Mesenchymal stem cell (in vitro differentiated cells and primary cell): ENCODE results near the gene GIGYF2.

Experiments used
- DNase-seq: peaks from one replicate; pipeline ENCODE4 v3.0.0-alpha.2; 2013
- H2AFZ ChIP-seq: one replicate; pipeline ENCODE4 v1.6.1; 2013; ENCODE audit warnings: low read depth, mild to moderate bottlenecking, control low read depth, inconsistent platforms, low read length, moderate library complexity
- H2AK5ac ChIP-seq: 2 replicates; pipeline ENCODE4 v1.6.1; 2013; ENCODE audit warnings: low read length, moderate library complexity, mild to moderate bottlenecking, inconsistent platforms; ENCODE audit not compliant: severe bottlenecking
- H2BK120ac ChIP-seq: one replicate; pipeline ENCODE4 v1.6.1; 2013; ENCODE audit warnings: low read depth, mild to moderate bottlenecking, inconsistent platforms, low read length, moderate library complexity
- H2BK12ac ChIP-seq, 2 experiments: one replicate each; pipeline ENCODE4 v1.6.1; 2013; ENCODE audit warnings: inconsistent platforms in 2 of 2, low read length in 2 of 2, mild to moderate bottlenecking in 2 of 2, moderate library complexity in 2 of 2, control low read depth in 1 of 2
- H2BK15ac ChIP-seq: one replicate; pipeline ENCODE4 v1.6.1; 2013; ENCODE audit warnings: mild to moderate bottlenecking, low read depth, inconsistent platforms; ENCODE audit not compliant: poor library complexity, severe bottlenecking
- H2BK5ac ChIP-seq: 2 replicates; pipeline ENCODE4 v1.6.1; 2013; ENCODE audit warnings: low read depth, mild to moderate bottlenecking, low read length, control low read depth, inconsistent platforms; ENCODE audit not compliant: poor library complexity, severe bottlenecking
- H3K14ac ChIP-seq, 2 experiments: one replicate each; pipeline ENCODE4 v1.6.1; 2013; ENCODE audit warnings: inconsistent platforms in 2 of 2, low read length in 2 of 2, control low read depth in 1 of 2, mild to moderate bottlenecking in 1 of 2, moderate library complexity in 1 of 2
- H3K18ac ChIP-seq, 2 experiments: one replicate each; pipeline ENCODE4 v1.6.1; 2013; ENCODE audit warnings: inconsistent platforms in 2 of 2, low read length in 2 of 2, control low read depth in 1 of 2, low read depth in 1 of 2, mild to moderate bottlenecking in 1 of 2
- H3K23ac ChIP-seq, 2 experiments: one replicate each; pipeline ENCODE4 v1.6.1; 2013; ENCODE audit warnings: inconsistent platforms in 2 of 2, low read length in 2 of 2, mild to moderate bottlenecking in 2 of 2, moderate library complexity in 2 of 2, control low read depth in 1 of 2
- H3K27ac ChIP-seq: 2 replicates; pipeline ENCODE4 v1.5.1; 2013; ENCODE audit warnings: mild to moderate bottlenecking, moderate library complexity, low read length, control low read depth, inconsistent platforms; ENCODE audit not compliant: poor library complexity, severe bottlenecking
- H3K27me3 ChIP-seq, 2 experiments: 2 replicates each; pipeline versions ENCODE4 v1.6.1 to v1.7.0; 2013; ENCODE audit warnings: low read length in 2 of 2, mild to moderate bottlenecking in 2 of 2, moderate library complexity in 2 of 2, control low read depth in 1 of 2, inconsistent platforms in 1 of 2; ENCODE audit not compliant: control insufficient read depth in 1 of 2, insufficient read depth in 1 of 2
- H3K36me3 ChIP-seq, 2 experiments: 2 replicates each; pipeline versions ENCODE4 v1.6.1 to v1.7.0; 2013; ENCODE audit warnings: low read length in 2 of 2, control low read depth in 1 of 2, inconsistent platforms in 1 of 2, low read depth in 1 of 2, mild to moderate bottlenecking in 1 of 2; ENCODE audit not compliant: insufficient read depth in 2 of 2, control insufficient read depth in 1 of 2
- H3K4ac ChIP-seq, 2 experiments: one replicate each; pipeline ENCODE4 v1.6.1; 2013; ENCODE audit warnings: inconsistent platforms in 2 of 2, low read length in 2 of 2, mild to moderate bottlenecking in 2 of 2, moderate library complexity in 2 of 2, control low read depth in 1 of 2, low read depth in 1 of 2
- H3K4me1 ChIP-seq: 2 replicates; pipeline ENCODE4 v1.6.1; 2013; ENCODE audit warnings: low read depth, low read length, control low read depth; ENCODE audit not compliant: control insufficient read depth, insufficient read depth
- H3K4me2 ChIP-seq: 2 replicates; pipeline ENCODE4 v1.6.1; 2013; ENCODE audit warnings: low read length, mild to moderate bottlenecking, inconsistent platforms; ENCODE audit not compliant: poor library complexity, severe bottlenecking
- H3K4me3 ChIP-seq, 2 experiments: 2 replicates each; pipeline versions ENCODE4 v1.5.1 to v1.7.0; 2013; ENCODE audit warnings: low read length in 2 of 2, mild to moderate bottlenecking in 2 of 2, control low read depth in 1 of 2, low read depth in 1 of 2; ENCODE audit not compliant: insufficient read depth in 1 of 2
- H3K79me1 ChIP-seq: replicated peaks from 2 replicates; pipeline ENCODE4 v1.6.1; 2013; ENCODE audit warnings: mild to moderate bottlenecking, control low read depth, low read length, inconsistent platforms; ENCODE audit not compliant: poor library complexity, severe bottlenecking
- H3K9ac ChIP-seq: 2 replicates; pipeline ENCODE4 v1.7.0; 2013; ENCODE audit warnings: mild to moderate bottlenecking, low read length, moderate library complexity
- H3K9me3 ChIP-seq: 2 replicates; pipeline ENCODE4 v1.7.0; 2013; ENCODE audit warnings: mild to moderate bottlenecking, low read length; ENCODE audit not compliant: control insufficient read depth
- H4K8ac ChIP-seq: one replicate; pipeline ENCODE4 v1.6.1; 2013; ENCODE audit warnings: inconsistent platforms, mild to moderate bottlenecking, low read length, moderate library complexity
- H4K91ac ChIP-seq: one replicate; pipeline ENCODE4 v1.6.1; 2013; ENCODE audit warnings: mild to moderate bottlenecking, low read length, inconsistent platforms
- WGBS: methylation state at CpG from one replicate; pipeline ENCODE4 v1.1.7; 2013; ENCODE audit warnings: mixed read lengths; 5-methylcytosine and 5-hydroxymethylcytosine counted together

Gene GIGYF2

GRCh38 chr2:232696609-232697058 is 497 bp upstream of the GIGYF2 start:
- Histone ChIP-seq H3K27me3 (no peaks in the 10 kb centered on the region), H3K9me3 (no peaks in the 10 kb centered on the region), H2BK120ac (peak overlapping the region; percentile 81), H4K8ac (peak overlapping the region; percentile 97), H3K9ac (peak overlapping the region; percentile 98), H3K27ac (peak overlapping the region; percentile 63), H2BK5ac (peak overlapping the region; percentile 61), H2BK12ac (no peak overlapping the region), H2AFZ (peak overlapping the region; percentile 90), H3K4me2 (peak overlapping the region; percentile 85), H2AK5ac (no peak overlapping the region), H2BK15ac (peak overlapping the region; percentile 45), H3K14ac (no peak overlapping the region), H4K91ac (peak overlapping the region; percentile 62), H3K23ac (no peak overlapping the region), H3K4me1 (peaks cover 5% of the 10 kb centered on the region), H3K4me3 (peak overlapping the region in 1 of 2 experiments; percentile 99), H3K79me1 (no peaks in the 10 kb centered on the region), H3K36me3 (peaks cover 0 to 2% of the 10 kb centered on the region in 2 experiments), H3K18ac (peak overlapping the region in 1 of 2 experiments; percentile 26), H3K4ac (peak overlapping the region in 1 of 2 experiments; percentile 52)
- 57% methylated on average over 10 of the region's 10 CpGs for WGBS
- DNase-seq = no peak

GRCh38 chr2:232697807-232698110 is 628 bp downstream of the GIGYF2 start:
- DNase-seq = no peak
- peak overlapping the region; percentile 98 for H3K9ac ChIP-seq
- peaks cover 0 to 3% of the 10 kb centered on the region in 2 experiments for H3K36me3 ChIP-seq
- H3K4me2 ChIP-seq = peak overlapping the region; percentile 72
- H3K27ac ChIP-seq = peak overlapping the region; percentile 52
- H2BK5ac ChIP-seq = no peak overlapping the region
- peak overlapping the region; percentile 92 to 93 for H3K18ac ChIP-seq
- H3K9me3 ChIP-seq = no peaks in the 10 kb centered on the region
- peak overlapping the region; percentile 92 for H4K91ac ChIP-seq
- peak overlapping the region; percentile 6 for H2BK15ac ChIP-seq
- no peaks in the 10 kb centered on the region for H3K79me1 ChIP-seq
- H2AK5ac ChIP-seq = no peak overlapping the region
- peak overlapping the region in 1 of 2 experiments; percentile 96 for H3K23ac ChIP-seq
- H2AFZ ChIP-seq = peak overlapping the region; percentile 97
- peak overlapping the region in 1 of 2 experiments; percentile 93 for H3K4ac ChIP-seq
- H3K4me1 ChIP-seq = peaks cover 5% of the 10 kb centered on the region
- peak overlapping the region; percentile 45 for H2BK120ac ChIP-seq
- no peaks in the 10 kb centered on the region for H3K27me3 ChIP-seq
- H4K8ac ChIP-seq = peak overlapping the region; percentile 96
- peak overlapping the region in 1 of 2 experiments; percentile 59 for H2BK12ac ChIP-seq
- H3K4me3 ChIP-seq = peak overlapping the region; percentile 98 to 99
- peak overlapping the region in 1 of 2 experiments; percentile 98 for H3K14ac ChIP-seq
- WGBS = under 1% methylated on average over 11 of the region's 11 CpGs

GRCh38 chr2:232698556-232699091 is 1.5 kb downstream of the GIGYF2 start:
- no peak overlapping the region for H3K14ac ChIP-seq
- peak overlapping the region in 1 of 2 experiments; percentile 99 for H3K4me3 ChIP-seq
- WGBS = 89% methylated on average over 4 of the region's 4 CpGs
- no peak overlapping the region for H2BK120ac ChIP-seq
- H2AK5ac ChIP-seq = no peak overlapping the region
- no peak overlapping the region for H2BK5ac ChIP-seq
- H3K23ac ChIP-seq = no peak overlapping the region
- H3K9me3 ChIP-seq = no peaks in the 10 kb centered on the region
- no peaks in the 10 kb centered on the region for H3K79me1 ChIP-seq
- H3K4me1 ChIP-seq = peaks cover 5% of the 10 kb centered on the region
- H3K27me3 ChIP-seq = no peaks in the 10 kb centered on the region
- no peak overlapping the region for H3K18ac ChIP-seq
- H3K4ac ChIP-seq = no peak overlapping the region
- H3K36me3 ChIP-seq = peaks cover 0 to 6% of the 10 kb centered on the region in 2 experiments
- H2BK15ac ChIP-seq = no peak overlapping the region
- H2AFZ ChIP-seq = no peak overlapping the region
- H3K9ac ChIP-seq = peak overlapping the region; percentile 98
- DNase-seq = peak; percentile 57
- no peak overlapping the region for H4K8ac ChIP-seq
- no peak overlapping the region for H4K91ac ChIP-seq
- no peak overlapping the region for H2BK12ac ChIP-seq
- peak overlapping the region; percentile 41 for H3K4me2 ChIP-seq
- no peak overlapping the region for H3K27ac ChIP-seq

GRCh38 chr2:232699110-232699509 is 2.0 kb downstream of the GIGYF2 start:
- peaks cover 5% of the 10 kb centered on the region for H3K4me1 ChIP-seq
- peak overlapping the region; percentile 8 for H3K4me2 ChIP-seq
- peak overlapping the region; percentile 98 for H3K9ac ChIP-seq
- no peak overlapping the region for H3K18ac ChIP-seq
- H3K23ac ChIP-seq = no peak overlapping the region
- H2AFZ ChIP-seq = no peak overlapping the region
- no peak overlapping the region for H3K4ac ChIP-seq
- H3K14ac ChIP-seq = no peak overlapping the region
- H2BK12ac ChIP-seq = no peak overlapping the region
- H2BK15ac ChIP-seq = peak overlapping the region; percentile 57
- peak overlapping the region in 1 of 2 experiments; percentile 99 for H3K4me3 ChIP-seq
- no peak overlapping the region for H3K27ac ChIP-seq
- H3K36me3 ChIP-seq = peaks cover 0 to 11% of the 10 kb centered on the region in 2 experiments
- no peak overlapping the region for H4K91ac ChIP-seq
- H3K27me3 ChIP-seq = no peaks in the 10 kb centered on the region
- WGBS = 95% methylated on average over 2 of the region's 2 CpGs
- peak; percentile 8 for DNase-seq
- H3K79me1 ChIP-seq = peaks cover 2% of the 10 kb centered on the region
- H2BK5ac ChIP-seq = no peak overlapping the region
- H4K8ac ChIP-seq = no peak overlapping the region
- H2AK5ac ChIP-seq = no peak overlapping the region
- no peaks in the 10 kb centered on the region for H3K9me3 ChIP-seq
- no peak overlapping the region for H2BK120ac ChIP-seq
